NK-92 treated with Interleukin-12 subunit alpha and Interleukin-12 subunit beta, amount 100 ng/mL, for 24 hours (cell line): ENCODE results near the gene MYBBP1A.

Source experiments
- DNase-seq: peaks from one replicate; lab custom pipeline; 2025; lab: John Stamatoyannopoulos, UW

Gene MYBBP1A

GRCh38 chr17:4536259-4536741 lies 18.9 kb downstream of the MYBBP1A start:
- no peak for DNase-seq

- no peak for DNase-seq
Measured at GRCh38 chr17:4535667-4536258, 19.4 kb downstream of the MYBBP1A start.

GRCh38 chr17:4534928-4535666 lies 20.1 kb downstream of the MYBBP1A start:
- no peak for DNase-seq

GRCh38 chr17:4534515-4534914 lies 20.7 kb downstream of the MYBBP1A start:
- no peak for DNase-seq

GRCh38 chr17:4533523-4534504 lies 21.4 kb downstream of the MYBBP1A start:
- DNase-seq, result no peak

- DNase-seq, result no peak
Measured at GRCh38 chr17:4532860-4533522, 22.2 kb downstream of the MYBBP1A start.

GRCh38 chr17:4531988-4532736 lies 23.0 kb downstream of the MYBBP1A start:
- DNase-seq, result no peak

- no peak for DNase-seq
Measured at GRCh38 chr17:4530799-4531730, 24.1 kb downstream of the MYBBP1A start.

GRCh38 chr17:4529533-4530152 lies 25.5 kb downstream of the MYBBP1A start:
- no peak for DNase-seq

- DNase-seq, result no peak
Measured at GRCh38 chr17:4527566-4528125, 27.5 kb downstream of the MYBBP1A start.

- no peak for DNase-seq
Measured at GRCh38 chr17:4527134-4527533, 28.1 kb downstream of the MYBBP1A start.

GRCh38 chr17:4525691-4526397 lies 29.3 kb downstream of the MYBBP1A start:
- no peak for DNase-seq

GRCh38 chr17:4523946-4524345 lies 31.2 kb downstream of the MYBBP1A start:
- no peak for DNase-seq

GRCh38 chr17:4522661-4523060 lies 32.5 kb downstream of the MYBBP1A start:
- no peak for DNase-seq

- no peak for DNase-seq
Measured at GRCh38 chr17:4520894-4521600, 34.1 kb downstream of the MYBBP1A start.

- no peak for DNase-seq
Measured at GRCh38 chr17:4520060-4520893, 34.9 kb downstream of the MYBBP1A start.

- no peak for DNase-seq
Measured at GRCh38 chr17:4519361-4519788, 35.8 kb downstream of the MYBBP1A start.
